ENCODE measurements around the gene CDH16.

- TF ChIP-seq CTCF (IDR thresholded peaks at IDR 0.05) (no peak), POLR2AphosphoS5 (IDR thresholded peaks at IDR 0.05) (no peak)
Measured at GRCh38 chr16:66916518-66916917, 2.2 kb downstream of the CDH16 start.

Measured in sigmoid colon (tissue), 4 donors.